Measurements from ENCODE around the gene PHACTR2.

The PHACTR2 gene

DNA sequence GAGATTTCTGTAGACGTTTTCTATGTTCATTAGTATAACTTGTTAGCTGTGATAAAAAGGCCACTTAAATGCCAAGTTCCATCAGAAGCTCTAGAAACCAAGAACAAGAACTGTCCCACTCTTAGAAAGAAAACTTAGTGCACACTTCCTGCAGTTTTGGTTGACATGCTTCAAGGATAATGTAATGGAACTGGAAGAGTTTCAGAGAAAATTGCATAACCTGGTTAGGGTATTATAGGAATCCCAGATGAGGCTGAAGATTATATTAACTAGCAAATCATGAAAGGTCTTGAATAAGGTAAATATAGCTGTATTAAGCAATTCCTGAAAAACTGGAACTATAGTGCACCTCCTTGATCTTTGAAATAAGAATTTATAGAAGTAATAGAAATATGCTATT, 1.8 kb upstream of the PHACTR2 start:
- DNase-seq, result no peak

GRCh38 chr6:143676437-143677045, 1.2 kb upstream of the PHACTR2 start:
- DNase-seq, result no peak

DNA sequence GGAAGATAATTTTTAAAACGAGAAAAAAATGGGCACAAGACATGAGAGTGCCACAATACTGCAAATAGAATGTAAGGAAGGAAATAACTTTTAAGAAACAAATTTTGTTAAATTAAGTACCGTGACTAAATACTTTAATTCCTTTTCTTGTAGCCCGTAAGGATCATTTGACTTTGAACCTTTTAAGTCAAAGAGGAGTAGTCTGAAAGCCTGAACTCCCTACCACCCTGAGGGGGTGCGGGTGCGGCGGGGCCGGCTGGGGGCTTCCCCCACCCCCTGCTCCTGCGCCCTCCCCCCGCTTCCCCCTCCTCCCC, 231 bp upstream of the PHACTR2 start:
- DNase-seq, result no peak

DNA sequence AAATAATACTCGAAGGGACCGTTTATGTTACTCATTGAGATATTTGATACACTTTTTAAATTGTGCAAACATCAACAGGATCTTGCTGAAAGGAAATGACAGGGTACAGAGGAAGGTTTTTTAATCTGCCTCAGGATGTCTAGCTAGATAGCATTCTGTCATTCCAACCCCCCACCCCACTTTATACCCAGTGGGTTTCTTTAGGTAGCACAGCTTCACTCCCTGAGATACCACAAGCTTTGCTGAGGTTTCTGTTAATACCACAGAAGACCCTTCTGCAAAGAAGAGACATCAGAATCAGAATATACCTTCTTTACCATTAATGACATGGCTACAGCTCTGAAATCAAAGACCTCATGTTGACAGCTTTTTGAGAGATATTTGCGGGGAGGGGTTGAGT, 1.3 kb downstream of the PHACTR2 start:
- DNase-seq, result no peak

- DNase-seq, result no peak
Observed at GRCh38 chr6:143680141-143680540, 2.4 kb downstream of the PHACTR2 start.

DNA sequence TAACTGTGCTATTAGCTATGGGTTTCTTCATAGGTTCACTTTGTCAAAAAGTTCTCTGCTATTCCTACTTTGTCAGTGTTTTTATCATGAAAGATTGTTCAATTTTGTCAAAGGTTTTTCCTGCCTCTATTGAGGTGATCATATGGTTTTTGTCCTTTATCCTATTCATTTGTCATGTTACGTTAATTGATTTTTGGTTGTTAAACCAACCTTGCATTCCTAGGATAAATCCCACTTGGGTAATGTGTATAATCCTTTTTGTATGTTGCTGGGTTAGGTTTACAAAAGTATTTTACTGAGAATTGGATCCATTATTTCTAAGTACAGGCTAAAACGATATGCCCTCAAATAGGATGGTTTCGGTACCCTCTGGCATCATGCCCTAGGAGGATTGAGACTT, 5.0 kb downstream of the PHACTR2 start:
- no peak for DNase-seq

- DNase-seq, result no peak
Observed at GRCh38 chr6:143684486-143684885, 6.7 kb downstream of the PHACTR2 start.

GRCh38 chr6:143685653-143686052, 7.9 kb downstream of the PHACTR2 start:
- no peak for DNase-seq

DNA sequence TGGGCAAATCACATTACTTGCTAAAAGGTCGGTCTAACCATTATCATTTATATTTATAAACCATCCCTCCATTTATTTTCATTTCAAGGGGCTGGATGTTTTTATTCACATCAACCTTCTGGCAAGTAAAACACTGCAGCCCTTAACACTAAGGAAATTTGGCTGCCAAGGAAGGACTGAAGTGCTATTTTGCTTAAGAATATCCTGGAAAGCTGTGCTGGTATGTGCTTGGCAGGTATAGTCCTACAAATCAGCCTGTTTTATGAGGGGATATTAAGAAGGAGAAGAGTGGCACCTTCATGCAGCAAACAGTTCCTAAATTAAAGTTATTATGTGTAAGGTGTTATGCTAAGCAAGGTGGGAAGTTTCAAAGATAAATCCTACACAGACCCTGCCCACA, 9.8 kb downstream of the PHACTR2 start:
- no peak for DNase-seq

DNA sequence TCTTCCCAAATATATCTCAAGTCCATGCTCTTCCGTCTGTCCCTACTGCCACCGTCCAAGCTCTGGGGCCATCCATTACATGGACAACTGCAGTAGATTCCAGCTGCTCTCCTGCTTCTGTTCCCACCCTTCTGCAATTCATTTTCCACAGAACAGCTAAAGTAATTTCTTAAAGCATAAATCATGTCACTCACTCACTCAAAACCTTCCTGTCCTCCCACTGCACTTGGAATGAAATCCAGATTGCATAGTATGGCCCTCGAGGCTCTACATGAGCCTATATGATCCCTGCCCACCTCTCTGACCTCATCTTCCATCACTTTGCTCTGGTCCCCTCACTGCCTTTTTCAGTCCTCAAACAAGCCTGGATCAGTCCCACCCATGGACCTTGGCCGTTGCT, 10.9 kb downstream of the PHACTR2 start:
- no peak for DNase-seq

DNA sequence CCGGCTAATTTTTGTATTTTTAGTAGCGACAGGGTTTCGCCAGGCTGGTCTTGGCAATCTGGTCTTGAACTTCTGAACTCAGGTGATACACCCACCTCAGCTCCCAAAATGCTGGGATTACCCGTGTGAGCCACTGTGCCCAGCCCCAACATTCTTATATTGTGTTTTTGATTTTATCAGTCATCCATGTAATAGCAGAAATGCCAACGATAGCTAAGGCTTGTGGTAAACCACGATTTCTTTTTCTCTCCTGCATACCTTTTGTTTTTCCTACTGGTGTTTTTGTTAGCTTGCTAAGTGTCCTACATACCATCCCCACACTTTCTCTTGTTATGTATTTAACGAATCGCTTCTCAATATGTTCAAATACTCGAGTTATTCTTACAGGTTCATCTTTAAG, 12.1 kb downstream of the PHACTR2 start:
- DNase-seq, result no peak

DNA sequence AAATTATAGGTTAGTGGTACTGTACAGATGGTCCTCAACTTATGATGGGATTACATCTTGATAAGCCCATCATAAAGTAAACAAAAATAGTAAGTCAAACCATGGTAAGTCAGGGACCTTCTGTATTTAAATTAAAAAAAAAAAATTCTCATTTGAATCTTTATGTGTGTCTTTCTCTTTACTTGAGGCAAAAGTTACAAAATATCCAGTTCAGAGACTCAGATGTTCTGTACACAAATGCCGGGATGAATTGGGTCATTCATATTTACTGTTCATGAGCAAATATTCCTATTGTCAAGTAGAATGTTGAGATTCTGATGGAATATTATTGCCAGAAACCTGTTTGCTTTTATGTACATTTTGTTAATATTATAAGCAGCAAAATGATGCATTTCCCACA, 13.4 kb downstream of the PHACTR2 start:
- no peak for DNase-seq

GRCh38 chr6:143691900-143692636, 14.3 kb downstream of the PHACTR2 start:
- DNase-seq, result no peak

- no peak for DNase-seq
Observed at GRCh38 chr6:143692696-143693095, 14.9 kb downstream of the PHACTR2 start.

- no peak for DNase-seq
Observed at GRCh38 chr6:143694013-143694412, 16.2 kb downstream of the PHACTR2 start.

DNA sequence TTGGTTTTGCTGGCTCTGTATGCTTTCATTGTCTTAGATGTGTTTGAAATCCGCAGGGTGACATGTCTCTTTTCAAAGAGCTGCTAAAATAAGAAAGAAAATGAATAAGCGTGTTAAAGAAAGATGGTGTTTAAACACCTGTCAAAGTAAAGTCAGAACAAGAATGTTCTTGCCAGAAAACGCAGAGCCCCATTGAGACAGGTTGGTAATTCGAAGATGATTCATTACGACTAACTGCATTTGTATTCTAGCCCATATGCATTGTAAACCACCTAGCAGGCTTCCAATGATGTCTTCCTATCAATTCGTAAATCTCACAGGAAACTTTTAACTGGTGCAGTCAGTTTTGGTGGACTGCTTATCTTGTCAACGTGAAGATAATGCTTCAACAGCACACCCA, 16.8 kb downstream of the PHACTR2 start:
- DNase-seq, result peak; percentile 7

GRCh38 chr6:143695130-143695968, 17.6 kb downstream of the PHACTR2 start:
- DNase-seq, result no peak

- no peak for DNase-seq
Observed at GRCh38 chr6:143695969-143696663, 18.4 kb downstream of the PHACTR2 start.

DNA sequence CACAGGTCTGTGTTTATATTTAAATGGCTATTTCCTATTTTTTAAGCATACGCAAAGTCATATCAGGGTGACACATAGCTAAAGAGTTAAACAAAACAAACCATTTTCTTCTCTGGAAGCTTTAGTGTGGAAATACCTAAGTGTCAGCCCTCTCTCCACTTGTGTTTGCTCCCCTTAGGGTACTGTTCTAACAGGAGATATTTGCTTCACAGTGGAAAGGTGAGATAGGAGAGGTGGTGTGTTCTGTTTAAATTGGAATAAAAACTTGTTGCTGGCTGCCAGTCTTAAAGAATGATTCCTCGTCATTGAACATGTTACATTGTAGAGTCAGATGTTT, 18.9 kb downstream of the PHACTR2 start:
- DNase-seq, result no peak

DNA sequence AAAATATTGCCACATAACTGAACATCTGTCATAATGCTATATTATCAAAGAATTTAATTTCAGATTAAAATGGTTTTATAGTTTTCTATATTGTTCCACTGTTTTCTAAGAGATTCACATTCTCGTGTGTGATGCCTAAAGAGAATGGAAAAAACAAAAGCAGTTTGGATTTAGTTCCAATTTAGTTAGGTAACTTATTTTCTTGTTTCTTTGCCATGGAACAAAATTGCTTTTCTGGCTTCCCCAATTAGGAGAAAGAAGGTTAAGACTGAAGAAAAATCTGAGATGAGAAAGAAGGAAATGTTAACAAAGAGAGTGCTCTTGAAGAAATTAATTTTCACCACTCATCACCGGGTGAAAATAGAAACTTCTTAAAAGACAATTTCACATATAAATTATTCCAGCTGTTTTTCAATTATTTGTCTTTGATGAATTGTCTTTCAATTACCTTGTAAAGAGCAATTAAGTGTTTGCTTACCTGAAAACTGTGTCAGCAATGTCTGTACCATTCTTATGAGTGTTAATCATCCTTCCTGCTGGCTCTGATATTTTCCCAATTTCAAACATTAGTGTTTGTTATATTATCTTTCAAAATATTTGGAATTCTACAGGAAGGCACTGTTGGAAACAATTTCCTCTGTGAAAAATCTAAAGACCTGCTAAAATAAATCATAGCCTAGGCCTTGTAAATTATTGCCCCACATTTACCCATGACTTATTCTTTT, 19.5 kb downstream of the PHACTR2 start:
- DNase-seq, result no peak

DNA sequence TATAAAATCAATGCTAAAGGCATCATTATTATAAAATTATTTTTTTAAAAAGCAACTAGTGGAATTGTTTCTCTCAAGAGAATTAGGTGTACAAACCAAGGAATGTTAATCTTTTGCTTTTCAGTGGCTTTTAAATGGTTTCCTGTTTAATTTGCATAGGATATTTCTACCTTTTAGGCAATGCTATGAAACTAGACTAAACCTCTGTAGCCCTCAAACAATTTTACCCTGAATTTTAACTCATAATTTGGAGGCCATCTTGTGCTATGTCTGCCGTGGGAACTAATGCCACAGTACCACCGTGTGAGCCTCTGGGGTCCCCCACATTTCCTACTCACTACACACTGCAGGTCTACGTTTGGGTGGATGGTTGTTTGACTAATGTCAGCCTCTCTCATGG, 20.6 kb downstream of the PHACTR2 start:
- no peak for DNase-seq

- DNase-seq, result no peak
Observed at GRCh38 chr6:143698759-143699429, 21.1 kb downstream of the PHACTR2 start.
